ENCODE measurements around the gene LCNL1. TPM values are rescaled to one million over a fixed set of nuclear protein-coding genes. Genes with fewer than 3 reads are reported as not detected.

LCNL1 gene
- total and polyA plus RNA-seq, 2 donors (not counting 1 experiment from before 2014, with no cell fraction given): not detected

GRCh38 chr9:137012694-137013570 is 30.1 kb downstream of the LCNL1 start:
- CTCF ChIA-PET: no interaction called here
- Histone ChIP-seq H3K79me2 (ENCODE audit: control insufficient read depth, insufficient read depth, low read length) (no peaks in the 10 kb centered on the region), H3K27me3 (replicated peaks in 1 of 4; ENCODE audit: control extremely low read depth in 1 of 4, control insufficient read depth in 3 of 4, insufficient read depth in 4 of 4, low read length in 3 of 4) (no peaks in the 10 kb centered on the region), H4K20me1 (ENCODE audit: control insufficient read depth, insufficient read depth, low read length, poor library complexity, severe bottlenecking) (no peaks in the 10 kb centered on the region), H3K9me3 (ENCODE audit: control extremely low read depth in 1 of 3, control insufficient read depth in 2 of 3, insufficient read depth in 1 of 3, low read length in 2 of 3) (no peaks in the 10 kb centered on the region), H3K4me3 (ENCODE audit: control extremely low read depth in 1 of 5, extremely low read depth in 1 of 5, insufficient read depth in 1 of 5, low read depth in 2 of 5, low read length in 4 of 5) (no peak overlapping the region), H3K4me1 (ENCODE audit: control insufficient read depth in 2 of 2, insufficient read depth in 2 of 2, low read length in 2 of 2) (no peaks in the 10 kb centered on the region), H3K9ac (ENCODE audit: low read length) (no peak overlapping the region), H2AFZ (ENCODE audit: insufficient read depth, low read depth, low read length, poor library complexity, severe bottlenecking) (no peak overlapping the region), H3K27ac (ENCODE audit: low read length in 2 of 2) (no peak overlapping the region), H3K36me3 (replicated peaks in 1 of 2; ENCODE audit: control extremely low read depth in 1 of 2, control insufficient read depth in 1 of 2, extremely low read depth in 1 of 2, insufficient read depth in 2 of 2, low read length in 1 of 2) (peaks cover 1 to 5% of the 10 kb centered on the region in 2 experiments), H3K4me2 (replicated peaks; ENCODE audit: low read depth, low read length, poor library complexity, severe bottlenecking) (no peak overlapping the region)
- H3K4me1 Mint-ChIP-seq: no peaks in the 10 kb centered on the region
- DNase-seq (no peak), ATAC-seq (ENCODE audit: low read depth) (no peak)
- H3K27ac Mint-ChIP-seq: no peak overlapping the region
- POLR2A ChIA-PET: no interaction called here
- no peaks in the 10 kb centered on the region for H3K27me3 Mint-ChIP-seq
- 95% methylated on average over 55 of the region's 67 CpGs for WGBS (ENCODE audit: insufficient coverage)
- TF ChIP-seq, protein P1, sequence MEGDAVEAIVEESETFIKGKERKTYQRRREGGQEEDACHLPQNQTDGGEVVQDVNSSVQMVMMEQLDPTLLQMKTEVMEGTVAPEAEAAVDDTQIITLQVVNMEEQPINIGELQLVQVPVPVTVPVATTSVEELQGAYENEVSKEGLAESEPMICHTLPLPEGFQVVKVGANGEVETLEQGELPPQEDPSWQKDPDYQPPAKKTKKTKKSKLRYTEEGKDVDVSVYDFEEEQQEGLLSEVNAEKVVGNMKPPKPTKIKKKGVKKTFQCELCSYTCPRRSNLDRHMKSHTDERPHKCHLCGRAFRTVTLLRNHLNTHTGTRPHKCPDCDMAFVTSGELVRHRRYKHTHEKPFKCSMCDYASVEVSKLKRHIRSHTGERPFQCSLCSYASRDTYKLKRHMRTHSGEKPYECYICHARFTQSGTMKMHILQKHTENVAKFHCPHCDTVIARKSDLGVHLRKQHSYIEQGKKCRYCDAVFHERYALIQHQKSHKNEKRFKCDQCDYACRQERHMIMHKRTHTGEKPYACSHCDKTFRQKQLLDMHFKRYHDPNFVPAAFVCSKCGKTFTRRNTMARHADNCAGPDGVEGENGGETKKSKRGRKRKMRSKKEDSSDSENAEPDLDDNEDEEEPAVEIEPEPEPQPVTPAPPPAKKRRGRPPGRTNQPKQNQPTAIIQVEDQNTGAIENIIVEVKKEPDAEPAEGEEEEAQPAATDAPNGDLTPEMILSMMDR (IDR thresholded peaks at IDR 0.05): no peak
- TF ChIP-seq EZH2 (IDR thresholded peaks at IDR 0.05; ENCODE audit: borderline replicate concordance, insufficient read depth, low read depth, low read length, poor library complexity, severe bottlenecking): no peak
- intact Hi-C loops (cut with micrococcal nuclease): no loop called here
- H3K4me3 Mint-ChIP-seq: no peak overlapping the region
- H3K9me3 Mint-ChIP-seq (ENCODE audit: insufficient read depth): no peaks in the 10 kb centered on the region

GRCh38 chr9:137013571-137013940 is 30.8 kb downstream of the LCNL1 start:
- H3K9me3 Mint-ChIP-seq (ENCODE audit: insufficient read depth): no peaks in the 10 kb centered on the region
- CTCF ChIA-PET: no interaction called here
- peaks cover 1 to 5% of the 10 kb centered on the region in 2 experiments for H3K36me3 ChIP-seq (replicated peaks in 1 of 2; ENCODE audit: control extremely low read depth in 1 of 2, control insufficient read depth in 1 of 2, extremely low read depth in 1 of 2, insufficient read depth in 2 of 2, low read length in 1 of 2)

More at GRCh38 chr9:137013571-137013940, 30.8 kb downstream of the LCNL1 start:
- H3K27ac ChIP-seq (ENCODE audit: low read length in 2 of 2): no peak overlapping the region
- H3K9me3 ChIP-seq (ENCODE audit: control extremely low read depth in 1 of 3, control insufficient read depth in 2 of 3, insufficient read depth in 1 of 3, low read length in 2 of 3): no peaks in the 10 kb centered on the region
- H2AFZ ChIP-seq (ENCODE audit: insufficient read depth, low read depth, low read length, poor library complexity, severe bottlenecking): no peak overlapping the region
- Mint-ChIP-seq H3K27me3 (no peaks in the 10 kb centered on the region), H3K4me1 (no peaks in the 10 kb centered on the region), H3K4me3 (no peak overlapping the region), H3K27ac (no peak overlapping the region)
- POLR2A ChIA-PET: no interaction called here
- H4K20me1 ChIP-seq (ENCODE audit: control insufficient read depth, insufficient read depth, low read length, poor library complexity, severe bottlenecking): no peaks in the 10 kb centered on the region
- no peak for DNase-seq
- TF ChIP-seq, protein P1 (IDR thresholded peaks at IDR 0.05): no peak
- no peak for TF ChIP-seq EZH2 (IDR thresholded peaks at IDR 0.05; ENCODE audit: borderline replicate concordance, insufficient read depth, low read depth, low read length, poor library complexity, severe bottlenecking)
- no peak overlapping the region for H3K4me2 ChIP-seq (replicated peaks; ENCODE audit: low read depth, low read length, poor library complexity, severe bottlenecking)
- no peaks in the 10 kb centered on the region for H3K27me3 ChIP-seq (replicated peaks in 1 of 4; ENCODE audit: control extremely low read depth in 1 of 4, control insufficient read depth in 3 of 4, insufficient read depth in 4 of 4, low read length in 3 of 4)
- WGBS (ENCODE audit: insufficient coverage): 97% methylated on average over 20 of the region's 20 CpGs
- no peak overlapping the region for H3K4me3 ChIP-seq (ENCODE audit: control extremely low read depth in 1 of 5, extremely low read depth in 1 of 5, insufficient read depth in 1 of 5, low read depth in 2 of 5, low read length in 4 of 5)
- H3K79me2 ChIP-seq (ENCODE audit: control insufficient read depth, insufficient read depth, low read length): no peaks in the 10 kb centered on the region
- H3K4me1 ChIP-seq (ENCODE audit: control insufficient read depth in 2 of 2, insufficient read depth in 2 of 2, low read length in 2 of 2): no peaks in the 10 kb centered on the region
- ATAC-seq (ENCODE audit: low read depth): no peak
- intact Hi-C loops (cut with micrococcal nuclease): no loop called here
- no peak overlapping the region for H3K9ac ChIP-seq (ENCODE audit: low read length)
